ENCODE data around the gene MUSTN1.

The MUSTN1 gene

GRCh38 chr3:52784021-52784621 is 50.7 kb downstream of the MUSTN1 start:
- DNase-seq (ENCODE audit: low read depth): no peak

GRCh38 chr3:52783211-52783555 is 51.6 kb downstream of the MUSTN1 start:
- DNase-seq (ENCODE audit: low read depth): no peak

All from stimulated activated CD8-positive, alpha-beta memory T cell treated with anti-CD3 and anti-CD28 coated beads, Interleukin-4, amount 100 ng/mL, for 24 hours (primary cell).